ENCODE measurements around the gene KRT3. TPM values are rescaled to one million over a fixed set of nuclear protein-coding genes. Genes with fewer than 3 reads are reported as not detected.

The KRT3 gene
- total RNA-seq, 1 donor from 2014 or later: not detected

Other genes starting within 250 kb of the KRT3 start
- gene KRT71, start 243.0 kb downstream of the KRT3 start, total RNA-seq: not detected in 2 replicates
- not detected in 2 replicates for gene KRT74, start 222.3 kb downstream of the KRT3 start, total RNA-seq
- not detected in 2 replicates for gene KRT72, start 194.7 kb downstream of the KRT3 start, total RNA-seq
- gene KRT73, start 177.6 kb downstream of the KRT3 start, total RNA-seq: not detected in 2 replicates
- gene KRT2, start 143.9 kb downstream of the KRT3 start, total RNA-seq: not detected in 2 replicates
- gene KRT1, start 115.7 kb downstream of the KRT3 start, total RNA-seq: not detected in 2 replicates
- gene KRT77, start 92.6 kb downstream of the KRT3 start, total RNA-seq: not detected in 2 replicates
- gene KRT76, start 18.8 kb downstream of the KRT3 start, total RNA-seq: not detected in 2 replicates
- not detected in 2 replicates for gene KRT4, start 18.0 kb upstream of the KRT3 start, total RNA-seq
- gene KRT79, start 38.2 kb upstream of the KRT3 start, total RNA-seq: not detected in 2 replicates
- not detected in 2 replicates for gene KRT78, start 52.9 kb upstream of the KRT3 start, total RNA-seq
- 8.7 and 10.4 TPM in 2 replicates for gene KRT8, start 109.0 kb upstream of the KRT3 start, total RNA-seq
- 167 and 191 TPM in 2 replicates for gene KRT18, start 153.0 kb upstream of the KRT3 start, total RNA-seq
- 834 and 1,072 TPM in 2 replicates for gene EIF4B, start 210.3 kb upstream of the KRT3 start, total RNA-seq